MM.1S (cell line): ENCODE measurements around the gene SOST.
"Not testable (repeated sequence)": the region's sequence is repeated elsewhere in the genome, so short reads cannot be mapped to it uniquely, and the experiment has no call there.

Source experiments
- DNase-seq: peaks from one replicate; pipeline ENCODE4 v3.0.0-alpha.2; 2015
- H2AFZ ChIP-seq: fragments of 300-600 bp; sonication (generic); 2 replicates; pipeline ENCODE4 v1.6.0; 2016; ENCODE audit warnings: antibody characterized with exemption, low read length
- H3F3A ChIP-seq: fragments of 300-600 bp; sonication (generic); 2 replicates; pipeline ENCODE4 v1.6.1; 2016; ENCODE audit warnings: mild to moderate bottlenecking, antibody characterized with exemption, low read length, moderate library complexity, mixed read lengths; ENCODE audit not compliant: insufficient read depth
- H3K27ac ChIP-seq: fragments of 300-600 bp; sonication (generic); 2 replicates; pipeline ENCODE4 v1.5.1; 2016; ENCODE audit warnings: mild to moderate bottlenecking, low read length
- H3K27me3 ChIP-seq: fragments of 300-600 bp; sonication (generic); replicated peaks from 2 replicates; pipeline ENCODE4 v1.6.0; 2016; ENCODE audit warnings: low read length; ENCODE audit not compliant: insufficient read depth
- H3K36me3 ChIP-seq: fragments of 300-600 bp; sonication (generic); replicated peaks from 2 replicates; pipeline ENCODE4 v1.6.1; 2016; ENCODE audit warnings: mild to moderate bottlenecking, low read length, mixed read lengths; ENCODE audit not compliant: insufficient read depth
- H3K4me1 ChIP-seq: fragments of 300-600 bp; sonication (generic); 2 replicates; pipeline ENCODE4 v1.6.1; 2016; ENCODE audit warnings: low read length, mixed read lengths
- H3K4me2 ChIP-seq: fragments of 300-600 bp; sonication (generic); 2 replicates; pipeline ENCODE4 v1.6.0; 2016; ENCODE audit warnings: low read depth, low read length
- H3K4me3 ChIP-seq: fragments of 300-600 bp; sonication (generic); 2 replicates; pipeline ENCODE4 v1.5.1; 2016; ENCODE audit warnings: low read length, mixed read lengths
- H3K79me2 ChIP-seq: fragments of 300-600 bp; sonication (generic); 2 replicates; pipeline ENCODE4 v1.6.1; 2016; ENCODE audit warnings: mixed run types, low read length, mixed read lengths
- H3K9ac ChIP-seq: fragments of 300-600 bp; sonication (generic); 2 replicates; pipeline ENCODE4 v1.6.1; 2016; ENCODE audit warnings: low read length, mixed read lengths
- H3K9me2 ChIP-seq: fragments of 300-600 bp; sonication (generic); replicated peaks from 2 replicates; pipeline ENCODE4 v1.6.1; 2016; ENCODE audit warnings: mild to moderate bottlenecking, low read length, mixed read lengths; ENCODE audit not compliant: insufficient read depth
- H3K9me3 ChIP-seq: fragments of 300-600 bp; sonication (generic); replicated peaks from 2 replicates; pipeline ENCODE4 v1.6.1; 2016; ENCODE audit warnings: mild to moderate bottlenecking, low read length, mixed read lengths; ENCODE audit not compliant: insufficient read depth
- H4K20me1 ChIP-seq: fragments of 300-600 bp; sonication (generic); 2 replicates; pipeline ENCODE4 v1.6.1; 2016; ENCODE audit warnings: mild to moderate bottlenecking, low read length, moderate library complexity, mixed read lengths; ENCODE audit not compliant: insufficient read depth
- EZH2 ChIP-seq: fragments of 300-600 bp; sonication (generic); optimal IDR thresholded peaks from 2 replicates; pipeline ENCODE3; 2017; ENCODE audit warnings: low read depth, mild to moderate bottlenecking, antibody characterized with exemption, low read length, mixed read lengths
- EZH2phosphoT487 ChIP-seq: fragments of 300-600 bp; sonication (generic); IDR thresholded peaks from 2 replicates; pipeline ENCODE4 v1.6.1; 2018; ENCODE audit warnings: antibody characterized with exemption, low read length
- TF ChIP-seq, protein P1 (sequence below): fragments of 300-600 bp; sonication (generic); IDR thresholded peaks from 2 replicates; pipeline ENCODE4 v1.5.1; 2016; ENCODE audit warnings: antibody characterized with exemption, low read length, mixed read lengths

The SOST gene

GRCh38 chr17:43799047-43799446, 40.5 kb upstream of the SOST start:
- no peaks in the 10 kb centered on the region for H3K36me3 ChIP-seq

GRCh38 chr17:43798024-43798423, 39.4 kb upstream of the SOST start:
- not testable (repeated sequence) for H3K4me3 ChIP-seq, DNase-seq, H3K27ac ChIP-seq, H3K79me2 ChIP-seq, H3F3A ChIP-seq, H3K4me1 ChIP-seq, H3K36me3 ChIP-seq, H3K9me2 ChIP-seq, H3K9me3 ChIP-seq, H3K4me2 ChIP-seq, H3K9ac ChIP-seq, H2AFZ ChIP-seq, H4K20me1 ChIP-seq
- peaks cover 21% of the 10 kb centered on the region for H3K27me3 ChIP-seq

More at GRCh38 chr17:43799047-43799446, 40.5 kb upstream of the SOST start:
- no peak for TF ChIP-seq EZH2
- TF ChIP-seq, protein P1, sequence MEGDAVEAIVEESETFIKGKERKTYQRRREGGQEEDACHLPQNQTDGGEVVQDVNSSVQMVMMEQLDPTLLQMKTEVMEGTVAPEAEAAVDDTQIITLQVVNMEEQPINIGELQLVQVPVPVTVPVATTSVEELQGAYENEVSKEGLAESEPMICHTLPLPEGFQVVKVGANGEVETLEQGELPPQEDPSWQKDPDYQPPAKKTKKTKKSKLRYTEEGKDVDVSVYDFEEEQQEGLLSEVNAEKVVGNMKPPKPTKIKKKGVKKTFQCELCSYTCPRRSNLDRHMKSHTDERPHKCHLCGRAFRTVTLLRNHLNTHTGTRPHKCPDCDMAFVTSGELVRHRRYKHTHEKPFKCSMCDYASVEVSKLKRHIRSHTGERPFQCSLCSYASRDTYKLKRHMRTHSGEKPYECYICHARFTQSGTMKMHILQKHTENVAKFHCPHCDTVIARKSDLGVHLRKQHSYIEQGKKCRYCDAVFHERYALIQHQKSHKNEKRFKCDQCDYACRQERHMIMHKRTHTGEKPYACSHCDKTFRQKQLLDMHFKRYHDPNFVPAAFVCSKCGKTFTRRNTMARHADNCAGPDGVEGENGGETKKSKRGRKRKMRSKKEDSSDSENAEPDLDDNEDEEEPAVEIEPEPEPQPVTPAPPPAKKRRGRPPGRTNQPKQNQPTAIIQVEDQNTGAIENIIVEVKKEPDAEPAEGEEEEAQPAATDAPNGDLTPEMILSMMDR = no peak
- TF ChIP-seq EZH2phosphoT487 = no peak
- H3F3A ChIP-seq = no peaks in the 10 kb centered on the region
- no peak overlapping the region for H2AFZ ChIP-seq
- H3K4me1 ChIP-seq = no peaks in the 10 kb centered on the region
- H3K9me3 ChIP-seq = no peaks in the 10 kb centered on the region
- no peaks in the 10 kb centered on the region for H3K9me2 ChIP-seq
- no peak overlapping the region for H3K27ac ChIP-seq
- no peak overlapping the region for H3K9ac ChIP-seq
- H4K20me1 ChIP-seq = no peaks in the 10 kb centered on the region
- peaks cover 31% of the 10 kb centered on the region for H3K27me3 ChIP-seq
- no peak overlapping the region for H3K4me3 ChIP-seq
- DNase-seq = no peak
- no peak overlapping the region for H3K4me2 ChIP-seq
- H3K79me2 ChIP-seq = no peaks in the 10 kb centered on the region

GRCh38 chr17:43792668-43793067, 34.1 kb upstream of the SOST start:
- not testable (repeated sequence) for H3K36me3 ChIP-seq, H3K9me3 ChIP-seq, H3K9me2 ChIP-seq, H3K9ac ChIP-seq, H3K4me1 ChIP-seq, H3K27ac ChIP-seq, H3K4me2 ChIP-seq, H3F3A ChIP-seq, H2AFZ ChIP-seq, DNase-seq, H3K4me3 ChIP-seq, H4K20me1 ChIP-seq, H3K79me2 ChIP-seq
- H3K27me3 ChIP-seq = peaks cover 14% of the 10 kb centered on the region

DNA sequence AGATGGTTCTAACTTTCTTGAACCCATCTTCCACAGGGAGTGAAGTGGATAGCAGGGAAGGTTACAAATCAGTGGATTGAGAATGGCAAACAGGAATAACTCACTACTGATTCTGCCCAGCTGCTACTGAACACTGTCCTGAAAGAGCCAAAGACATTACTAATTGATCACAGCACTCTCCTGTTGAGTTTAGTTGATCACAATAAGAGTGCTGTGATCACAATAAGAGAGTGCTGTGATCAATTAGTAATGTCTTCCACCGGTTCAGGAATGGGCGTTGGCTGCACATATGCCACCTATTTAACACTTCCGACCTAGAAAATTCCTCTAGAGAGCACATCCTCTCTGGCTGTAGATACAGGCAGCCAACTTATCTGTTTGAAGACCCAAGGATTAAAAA, 33.0 kb upstream of the SOST start:
- H3K4me1 ChIP-seq = no peaks in the 10 kb centered on the region
- no peak overlapping the region for H3K4me2 ChIP-seq
- H3K9me3 ChIP-seq = no peaks in the 10 kb centered on the region
- no peak overlapping the region for H3K4me3 ChIP-seq
- no peaks in the 10 kb centered on the region for H3K36me3 ChIP-seq
- no peak overlapping the region for H2AFZ ChIP-seq
- TF ChIP-seq, protein P1 = no peak
- TF ChIP-seq EZH2phosphoT487 (no peak), EZH2 (no peak)
- no peaks in the 10 kb centered on the region for H3F3A ChIP-seq
- H3K9ac ChIP-seq = no peak overlapping the region
- no peaks in the 10 kb centered on the region for H3K9me2 ChIP-seq
- H3K27me3 ChIP-seq = peaks cover 20% of the 10 kb centered on the region
- no peaks in the 10 kb centered on the region for H3K79me2 ChIP-seq
- H4K20me1 ChIP-seq = no peaks in the 10 kb centered on the region
- H3K27ac ChIP-seq = no peak overlapping the region
- no peak for DNase-seq
